AG10803 (cell line): ENCODE results near the gene EEIG1.

Experiments
- DNase-seq: peaks from one replicate; pipeline ENCODE4 v3.0.0; 2010; ENCODE audit warnings: low read depth
- H3K4me3 ChIP-seq: 2 replicates; pipeline ENCODE4 v1.5.1; 2011; ENCODE audit warnings: mild to moderate bottlenecking, low read length, control low read depth
- CTCF ChIP-seq: conservative IDR thresholded peaks from 2 replicates; pipeline ENCODE4 v1.5.1; 2011; ENCODE audit warnings: mild to moderate bottlenecking, low read length, control low read depth, inconsistent platforms

The EEIG1 gene

GRCh38 chr9:127949827-127950512 lies 30.8 kb downstream of the EEIG1 start:
- H3K4me3 ChIP-seq: no peak overlapping the region
- no peak for TF ChIP-seq CTCF
- no peak for DNase-seq

- no peak for TF ChIP-seq CTCF
- H3K4me3 ChIP-seq: no peak overlapping the region
- DNase-seq: no peak
Observed at GRCh38 chr9:127947841-127948710, 32.7 kb downstream of the EEIG1 start.

- TF ChIP-seq CTCF: no peak
- no peak overlapping the region for H3K4me3 ChIP-seq
- DNase-seq: no peak
Observed at GRCh38 chr9:127946728-127947127, 34.1 kb downstream of the EEIG1 start.

- DNase-seq: no peak
- TF ChIP-seq CTCF: no peak
- no peak overlapping the region for H3K4me3 ChIP-seq
Observed at GRCh38 chr9:127945942-127946341, 34.8 kb downstream of the EEIG1 start.

- H3K4me3 ChIP-seq: no peak overlapping the region
- no peak for TF ChIP-seq CTCF
- DNase-seq: no peak
Observed at GRCh38 chr9:127945338-127945737, 35.5 kb downstream of the EEIG1 start.

GRCh38 chr9:127944586-127945218 lies 36.1 kb downstream of the EEIG1 start:
- H3K4me3 ChIP-seq: no peak overlapping the region
- no peak for TF ChIP-seq CTCF
- no peak for DNase-seq
